ENCODE measurements around the gene SYT9. TPM values are rescaled to one million over a fixed set of nuclear protein-coding genes. Genes with fewer than 3 reads are reported as not detected.
"Not testable (repeated sequence)": the region's sequence is repeated elsewhere in the genome, so short reads cannot be mapped to it uniquely, and the experiment has no call there.

SYT9 gene
- polyA plus RNA-seq, 1 of the 3 experiments (the other 2 are of a cell fraction): 0.10 TPM

- TF ChIP-seq USF1 (IDR thresholded peaks at IDR 0.05; ENCODE audit: borderline replicate concordance, low read depth): no peak
- TF ChIP-seq MAX (IDR thresholded peaks at IDR 0.05; ENCODE audit: low read depth): no peak
- TF ChIP-seq TEAD4 (IDR thresholded peaks at IDR 0.05; ENCODE audit: borderline replicate concordance, insufficient read depth): no peak
- TF ChIP-seq FOSL2 (IDR thresholded peaks at IDR 0.05; ENCODE audit: borderline replicate concordance, low read depth): no peak
- no peak for TF ChIP-seq JUND (IDR thresholded peaks at IDR 0.05)
- TF ChIP-seq EP300 (IDR thresholded peaks at IDR 0.05; ENCODE audit: borderline replicate concordance in 1 of 2, low read depth in 1 of 2, low read length in 1 of 2): no peak
These were observed 263.8 kb downstream of the SYT9 start (continued) for GRCh38 chr11:7515447-7515886.

- Histone ChIP-seq H3K36me3 (replicated peaks in 1 of 2; ENCODE audit: control insufficient read depth in 1 of 2, insufficient read depth in 2 of 2, low read length in 1 of 2) (no peaks in the 10 kb centered on the region), H3K79me2 (ENCODE audit: insufficient read depth) (no peaks in the 10 kb centered on the region), H3K9me2 (no peaks in the 10 kb centered on the region), H4K20me1 (ENCODE audit: insufficient read depth) (no peaks in the 10 kb centered on the region), H3K9ac (no peak overlapping the region), H3F3A (replicated peaks; ENCODE audit: insufficient read depth) (no peaks in the 10 kb centered on the region), H3K27ac (ENCODE audit: low read depth in 2 of 2, low read length in 1 of 2) (no peak overlapping the region), H3K9me3 (no peaks in the 10 kb centered on the region), H3K4me3 (ENCODE audit: low read depth in 2 of 2, low read length in 1 of 2) (no peak overlapping the region), H3K4me2 (no peak overlapping the region), H3K4me1 (ENCODE audit: control insufficient read depth in 1 of 2, insufficient read depth in 2 of 2, low read depth in 1 of 2, low read length in 1 of 2) (peaks cover 0 to 10% of the 10 kb centered on the region in 2 experiments; a peak in 1 of 4 replicates), H2AFZ (ENCODE audit: low read depth) (no peak overlapping the region), H3K27me3 (ENCODE audit: insufficient read depth) (peaks cover 9% of the 10 kb centered on the region)
- TF ChIP-seq FOXM1 (IDR thresholded peaks at IDR 0.05; ENCODE audit: low read depth): no peak
- no peak for TF ChIP-seq IRF3 (IDR thresholded peaks at IDR 0.05; ENCODE audit: low read depth, low read length)
- no peak for TF ChIP-seq USF2 (IDR thresholded peaks at IDR 0.05; ENCODE audit: borderline replicate concordance, low read depth, low read length)
- TF ChIP-seq NRF1 (IDR thresholded peaks at IDR 0.05; ENCODE audit: low read depth, low read length): no peak
- no peak for TF ChIP-seq RFX5 (IDR thresholded peaks at IDR 0.05; ENCODE audit: low read length)
- TF ChIP-seq CTCF (IDR thresholded peaks at IDR 0.05): no peak
- TF ChIP-seq MAX (IDR thresholded peaks at IDR 0.05; ENCODE audit: low read depth): no peak
- TF ChIP-seq RAD21 (IDR thresholded peaks at IDR 0.05; ENCODE audit: low read length): no peak
- TF ChIP-seq JUND (IDR thresholded peaks at IDR 0.05): no peak
- WGBS (ENCODE audit: low lambda C conversion rate): 92% methylated on average over 9 of the region's 12 CpGs
- ChIA-PET CTCF (interaction anchor here (1.4 to 7.0 kb wide), 4 partner anchors 55 to 151 kb away, joined by 4 to 74 read pairs (median 8); no protein-coding TSS in a partner anchor), POLR2A (no interaction called here)
- no peak for DNase-seq
These were observed 264.8 kb downstream of the SYT9 start for GRCh38 chr11:7516475-7516874.

- H3K27ac ChIP-seq (ENCODE audit: low read depth in 2 of 2, low read length in 1 of 2); H3K4me1 ChIP-seq (ENCODE audit: control insufficient read depth in 1 of 2, insufficient read depth in 2 of 2, low read depth in 1 of 2, low read length in 1 of 2); H3K9me3 ChIP-seq; H3K9me2 ChIP-seq; H3F3A ChIP-seq (replicated peaks; ENCODE audit: insufficient read depth); H3K9ac ChIP-seq; H4K20me1 ChIP-seq (ENCODE audit: insufficient read depth); H3K79me2 ChIP-seq (ENCODE audit: insufficient read depth); DNase-seq; H3K4me2 ChIP-seq; POLR2A ChIA-PET; H3K27me3 ChIP-seq (ENCODE audit: insufficient read depth); H3K36me3 ChIP-seq (replicated peaks in 1 of 2; ENCODE audit: control insufficient read depth in 1 of 2, insufficient read depth in 2 of 2, low read length in 1 of 2); H3K4me3 ChIP-seq (ENCODE audit: low read depth in 2 of 2, low read length in 1 of 2); H2AFZ ChIP-seq (ENCODE audit: low read depth): not testable (repeated sequence)
- CTCF ChIA-PET: interaction anchor here (0.7 to 1.7 kb wide), 3 partner anchors 22 to 140 kb away, joined by 3 to 5 read pairs (median 3); no protein-coding TSS in a partner anchor
- 57% methylated on average over 10 of the region's 13 CpGs for WGBS (ENCODE audit: low lambda C conversion rate)
These were observed 266.0 kb downstream of the SYT9 start for GRCh38 chr11:7517743-7518142.
